Upper lobe of right lung (tissue), 1 donor: Measurements from ENCODE around the gene BACH2. TPM values are rescaled to one million over a fixed set of nuclear protein-coding genes. Genes with fewer than 3 reads are reported as not detected.

ENCODE experiments used
- ATAC-seq: fragments of 200-7000 bp; cut with Tn5 transposase; one replicate; pipeline ENCODE4 v1.9.1; 2020; ENCODE audit warnings: mild to moderate bottlenecking, moderate library complexity
- DNase-seq: peaks from one replicate; pipeline ENCODE4 v3.0.0-alpha.2; 2020
- H3K27ac ChIP-seq: fragments of 200-600 bp; one replicate; pipeline ENCODE4 v1.8.0; 2022
- H3K27me3 ChIP-seq: fragments of 200-600 bp; one replicate; pipeline ENCODE4 v1.8.0; 2022; ENCODE audit warnings: mild to moderate bottlenecking
- H3K36me3 ChIP-seq: fragments of 200-600 bp; one replicate; pipeline ENCODE4 v1.8.0; 2022
- H3K4me1 ChIP-seq: fragments of 200-600 bp; one replicate; pipeline ENCODE4 v1.8.0; 2022
- H3K4me3 ChIP-seq: fragments of 200-600 bp; one replicate; pipeline ENCODE4 v1.8.0; 2022; ENCODE audit warnings: mild to moderate bottlenecking
- H3K9me3 ChIP-seq: fragments of 200-600 bp; one replicate; pipeline ENCODE4 v1.8.0; 2022
- CTCF ChIP-seq: fragments of 200-600 bp; IDR thresholded peaks from one replicate; pipeline ENCODE4 v1.8.0; 2022; ENCODE audit warnings: antibody characterized with exemption
- intact Hi-C: fragments of 100-400 bp; cut with DNase I; formaldehyde crosslinking; loops from one replicate; pipeline ENCODE4 v1.11.0; 2022
- total RNA-seq: library from RNA; stranded (reverse); fragmentation: NEBNext Ultra II Directional; extraction: Animal tissue kit (Norgen Biotek cat#: 25700); gene quantifications from one replicate; pipeline ENCODE4 v1.2.1, GENCODE V29; 2021
- donor health status: DM: no; HTN: yes; CAD: no; lungs with severe emphysema.

Gene BACH2
- total RNA-seq, 1 donor from 2014 or later, result 4.9 TPM

GRCh38 chr6:89997456-89998445 is 298.9 kb downstream of the BACH2 start:
- H3K36me3 ChIP-seq, result no peaks in the 10 kb centered on the region
- intact Hi-C loops, result no loop called here
- H3K9me3 ChIP-seq, result no peaks in the 10 kb centered on the region
- DNase-seq, result no peak
- peaks cover 4% of the 10 kb centered on the region for H3K4me1 ChIP-seq
- H3K27me3 ChIP-seq, result no peaks in the 10 kb centered on the region
- TF ChIP-seq CTCF, result no peak
- ATAC-seq, result no peak
- H3K4me3 ChIP-seq, result no peak overlapping the region
- no peak overlapping the region for H3K27ac ChIP-seq

GRCh38 chr6:89993411-89993810 is 303.2 kb downstream of the BACH2 start:
- ATAC-seq, result no peak
- no peak for TF ChIP-seq CTCF
- no peaks in the 10 kb centered on the region for H3K36me3 ChIP-seq

GRCh38 chr6:89992818-89993217 is 303.8 kb downstream of the BACH2 start:
- H3K9me3 ChIP-seq, result no peaks in the 10 kb centered on the region
- H3K4me1 ChIP-seq, result no peaks in the 10 kb centered on the region
- no peaks in the 10 kb centered on the region for H3K27me3 ChIP-seq
- H3K27ac ChIP-seq, result no peak overlapping the region
- TF ChIP-seq CTCF, result no peak
- no peak for DNase-seq
- H3K36me3 ChIP-seq, result no peaks in the 10 kb centered on the region
- no peak for ATAC-seq
- intact Hi-C loops, result no loop called here
- no peak overlapping the region for H3K4me3 ChIP-seq

More at GRCh38 chr6:89993411-89993810, 303.2 kb downstream of the BACH2 start:
- H3K9me3 ChIP-seq, result no peaks in the 10 kb centered on the region
- no peak overlapping the region for H3K4me3 ChIP-seq
- no peak for DNase-seq
- H3K27me3 ChIP-seq, result no peaks in the 10 kb centered on the region
- no peak overlapping the region for H3K27ac ChIP-seq
- intact Hi-C loops, result no loop called here
- H3K4me1 ChIP-seq, result no peaks in the 10 kb centered on the region

GRCh38 chr6:89989742-89990141 is 306.9 kb downstream of the BACH2 start:
- Histone ChIP-seq H3K4me3 (no peak overlapping the region), H3K27ac (no peak overlapping the region), H3K36me3 (no peaks in the 10 kb centered on the region), H3K27me3 (no peaks in the 10 kb centered on the region), H3K9me3 (no peaks in the 10 kb centered on the region), H3K4me1 (no peaks in the 10 kb centered on the region)
- no peak for TF ChIP-seq CTCF
- DNase-seq, result no peak
- ATAC-seq, result peak; percentile 59
- intact Hi-C loops, result no loop called here

- no peak for TF ChIP-seq CTCF
- no peak for ATAC-seq
- no peaks in the 10 kb centered on the region for H3K4me1 ChIP-seq
- no peak for DNase-seq
- no peak overlapping the region for H3K27ac ChIP-seq
- H3K9me3 ChIP-seq, result no peaks in the 10 kb centered on the region
- no peaks in the 10 kb centered on the region for H3K36me3 ChIP-seq
- no peaks in the 10 kb centered on the region for H3K27me3 ChIP-seq
- H3K4me3 ChIP-seq, result no peak overlapping the region
- intact Hi-C loops, result no loop called here
Observed at GRCh38 chr6:89987830-89988229, 308.8 kb downstream of the BACH2 start.
